ENCODE measurements around the gene ZNF805.
A peak's percentile ranks its signal among the peaks of the same experiment; 100 is the strongest.

Gene ZNF805

DNA sequence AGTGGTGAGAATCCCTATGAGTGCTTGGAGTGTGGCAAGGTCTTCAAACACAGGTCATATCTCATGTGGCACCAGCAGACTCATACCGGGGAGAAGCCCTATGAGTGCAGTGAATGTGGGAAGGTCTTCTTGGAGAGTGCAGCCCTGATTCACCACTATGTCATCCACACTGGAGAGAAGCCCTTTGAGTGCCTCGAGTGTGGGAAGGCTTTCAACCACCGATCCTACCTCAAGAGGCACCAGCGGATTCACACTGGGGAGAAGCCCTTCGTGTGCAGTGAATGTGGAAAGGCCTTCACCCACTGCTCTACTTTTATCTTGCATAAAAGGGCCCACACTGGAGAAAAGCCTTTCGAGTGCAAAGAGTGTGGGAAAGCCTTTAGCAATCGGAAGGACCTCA lies 28.3 kb upstream of the ZNF805 start:
- TF ChIP-seq, protein P1, sequence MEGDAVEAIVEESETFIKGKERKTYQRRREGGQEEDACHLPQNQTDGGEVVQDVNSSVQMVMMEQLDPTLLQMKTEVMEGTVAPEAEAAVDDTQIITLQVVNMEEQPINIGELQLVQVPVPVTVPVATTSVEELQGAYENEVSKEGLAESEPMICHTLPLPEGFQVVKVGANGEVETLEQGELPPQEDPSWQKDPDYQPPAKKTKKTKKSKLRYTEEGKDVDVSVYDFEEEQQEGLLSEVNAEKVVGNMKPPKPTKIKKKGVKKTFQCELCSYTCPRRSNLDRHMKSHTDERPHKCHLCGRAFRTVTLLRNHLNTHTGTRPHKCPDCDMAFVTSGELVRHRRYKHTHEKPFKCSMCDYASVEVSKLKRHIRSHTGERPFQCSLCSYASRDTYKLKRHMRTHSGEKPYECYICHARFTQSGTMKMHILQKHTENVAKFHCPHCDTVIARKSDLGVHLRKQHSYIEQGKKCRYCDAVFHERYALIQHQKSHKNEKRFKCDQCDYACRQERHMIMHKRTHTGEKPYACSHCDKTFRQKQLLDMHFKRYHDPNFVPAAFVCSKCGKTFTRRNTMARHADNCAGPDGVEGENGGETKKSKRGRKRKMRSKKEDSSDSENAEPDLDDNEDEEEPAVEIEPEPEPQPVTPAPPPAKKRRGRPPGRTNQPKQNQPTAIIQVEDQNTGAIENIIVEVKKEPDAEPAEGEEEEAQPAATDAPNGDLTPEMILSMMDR (IDR thresholded peaks at IDR 0.05; ENCODE audit: low read depth, low read length): no peak
- H3K4me3 ChIP-seq (ENCODE audit: low read depth, low read length): no peak overlapping the region

DNA sequence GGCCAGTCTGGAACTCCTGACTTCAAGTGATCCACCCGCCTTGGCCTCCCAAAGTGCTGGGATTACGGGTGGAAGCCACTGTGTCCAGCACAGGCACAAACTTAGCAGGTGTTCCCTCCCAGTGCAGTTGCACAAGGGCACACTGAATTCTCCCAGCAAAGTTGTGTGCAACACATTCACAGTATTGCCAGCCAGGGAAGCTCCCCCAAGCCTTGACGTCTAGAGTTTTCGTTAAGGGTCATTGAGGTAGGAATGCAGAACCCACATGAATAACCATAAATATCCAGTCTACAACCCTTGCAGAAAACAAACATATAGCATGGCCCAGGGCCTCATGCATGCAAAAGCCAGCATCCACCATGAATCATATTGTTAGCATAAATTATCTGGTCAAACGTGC lies 12.9 kb upstream of the ZNF805 start:
- TF ChIP-seq, protein P1 (IDR thresholded peaks at IDR 0.05; ENCODE audit: low read depth, low read length): no peak
- no peak overlapping the region for H3K4me3 ChIP-seq (ENCODE audit: low read depth, low read length)

DNA sequence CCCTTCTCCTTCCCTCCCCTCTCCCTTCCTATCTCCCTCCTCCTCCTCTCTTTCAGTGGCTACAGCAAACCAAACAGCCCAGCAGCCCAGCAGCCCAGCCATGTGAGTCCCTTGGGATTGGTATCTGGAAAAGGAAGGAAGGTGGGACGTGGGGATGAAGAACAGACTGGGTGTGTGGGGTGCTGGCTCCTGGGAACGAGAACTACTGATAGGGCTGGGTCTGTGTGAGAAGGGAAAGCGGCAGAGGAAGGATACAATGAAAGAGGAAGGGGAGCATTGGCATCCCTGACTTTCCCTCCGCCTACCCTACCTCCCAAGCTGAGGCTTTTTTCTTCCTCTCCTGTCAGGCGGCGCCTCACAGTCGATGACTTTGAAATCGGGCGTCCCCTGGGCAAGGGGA lies 8.7 kb upstream of the ZNF805 start:
- TF ChIP-seq, protein P1 (IDR thresholded peaks at IDR 0.05; ENCODE audit: low read depth, low read length): no peak
- no peak overlapping the region for H3K4me3 ChIP-seq (ENCODE audit: low read depth, low read length)

DNA sequence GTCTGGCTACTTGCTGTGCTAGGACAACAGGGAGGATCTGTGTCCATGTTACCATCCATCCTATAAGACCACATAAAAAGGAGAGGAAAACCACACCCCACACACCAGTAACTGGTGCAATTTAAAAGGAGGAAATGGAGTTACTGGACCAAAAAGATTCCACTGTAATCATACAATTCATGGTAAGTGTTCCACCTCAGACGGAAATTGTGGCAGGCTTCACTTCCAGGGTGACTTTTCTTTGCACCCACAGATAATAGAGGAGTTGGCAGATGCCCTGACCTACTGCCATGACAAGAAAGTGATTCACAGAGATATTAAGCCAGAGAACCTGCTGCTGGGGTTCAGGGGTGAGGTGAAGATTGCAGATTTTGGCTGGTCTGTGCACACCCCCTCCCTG lies 7.2 kb upstream of the ZNF805 start:
- no peak overlapping the region for H3K4me3 ChIP-seq (ENCODE audit: low read depth, low read length)
- TF ChIP-seq, protein P1 (IDR thresholded peaks at IDR 0.05; ENCODE audit: low read depth, low read length): no peak

DNA sequence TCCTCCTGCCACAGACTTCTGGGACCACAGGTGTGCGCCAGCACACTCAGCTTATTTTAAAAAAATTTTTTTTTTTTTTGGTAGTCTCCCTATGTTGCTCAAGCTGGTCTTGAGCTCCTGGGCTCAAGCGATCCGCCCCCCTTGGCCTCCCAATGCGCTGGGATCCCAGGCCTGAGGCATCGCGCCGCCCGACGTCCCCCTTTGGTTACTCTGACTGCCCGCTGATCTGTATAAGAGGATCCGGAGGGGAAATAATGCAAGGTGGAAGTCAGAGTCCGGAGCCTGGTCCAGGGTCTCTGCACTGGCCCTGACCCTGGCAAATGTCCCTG lies 486 bp upstream of the ZNF805 start:
- TF ChIP-seq, protein P1 (IDR thresholded peaks at IDR 0.05; ENCODE audit: low read depth, low read length): no peak
- H3K4me3 ChIP-seq (ENCODE audit: low read depth, low read length): peak overlapping the region; percentile 98

DNA sequence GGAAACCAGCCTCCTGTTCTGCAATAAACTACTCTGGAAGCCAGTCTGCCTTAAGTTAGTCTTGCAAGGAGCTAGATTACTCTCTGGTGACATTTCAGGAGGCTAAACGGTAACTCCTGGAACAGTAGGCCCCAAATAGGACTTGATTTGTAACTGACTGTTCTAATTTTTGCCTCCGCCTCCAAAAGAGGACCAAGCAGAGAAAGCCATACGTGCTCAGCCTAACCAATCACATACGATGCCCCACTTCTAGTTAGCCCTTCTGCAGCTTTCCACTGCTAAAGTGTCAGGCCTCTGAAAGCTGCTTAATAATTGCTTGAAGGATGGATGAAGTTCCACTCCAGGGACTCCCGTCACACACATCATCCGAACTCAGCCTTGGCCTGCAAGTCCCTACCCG lies 744 bp downstream of the ZNF805 start:
- TF ChIP-seq, protein P1 (IDR thresholded peaks at IDR 0.05; ENCODE audit: low read depth, low read length): no peak
- peak overlapping the region; percentile 98 for H3K4me3 ChIP-seq (ENCODE audit: low read depth, low read length)

DNA sequence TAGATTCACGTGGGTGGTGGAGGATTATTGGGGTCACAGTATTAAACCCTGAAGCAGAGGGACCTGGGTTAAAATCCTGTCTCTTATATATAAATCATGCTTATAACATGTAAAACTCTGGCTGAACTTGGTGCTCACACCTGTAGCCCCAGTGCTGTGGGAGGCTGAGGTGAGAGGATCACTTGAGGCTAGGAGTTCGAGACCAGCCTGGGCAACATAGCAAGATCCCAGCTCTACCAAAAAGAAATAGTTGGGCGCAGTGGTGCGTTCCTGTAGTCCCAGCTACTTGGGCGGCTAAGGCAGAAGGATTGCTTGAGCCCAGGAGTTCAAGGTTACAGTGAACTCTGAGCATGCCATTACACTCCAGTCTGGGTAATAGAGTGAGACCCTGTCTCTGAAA lies 2.4 kb downstream of the ZNF805 start:
- TF ChIP-seq, protein P1 (IDR thresholded peaks at IDR 0.05; ENCODE audit: low read depth, low read length): no peak

More for the DNA sequence above, 2.4 kb downstream of the ZNF805 start:
- H3K4me3 ChIP-seq (ENCODE audit: low read depth, low read length): no peak overlapping the region
